ENCODE data around the gene PDE4A. TPM values are rescaled to one million over a fixed set of nuclear protein-coding genes. Genes with fewer than 3 reads are reported as not detected.

PDE4A gene
- total RNA-seq, 1 donor from 2014 or later: 0.26 TPM

- Histone ChIP-seq H3K27me3 (ENCODE audit: control insufficient read depth, insufficient read depth, low read length) (no peaks in the 10 kb centered on the region), H3K36me3 (ENCODE audit: control insufficient read depth, insufficient read depth, low read length) (no peaks in the 10 kb centered on the region), H3K4me3 (ENCODE audit: low read depth, low read length) (no peak overlapping the region)
- FAIRE-seq (no peak), DNase-seq (ENCODE audit: low read depth) (peak; percentile 58)
- TF ChIP-seq CTCF (IDR thresholded peaks at IDR 0.05; ENCODE audit: insufficient read depth, low read length, severe bottlenecking): peak; percentile 42
Measured at GRCh38 chr19:10471909-10472308, 51.6 kb downstream of the PDE4A start.

GRCh38 chr19:10473192-10473591 is 52.9 kb downstream of the PDE4A start:
- Histone ChIP-seq H3K4me3 (ENCODE audit: low read depth, low read length) (no peak overlapping the region), H3K27me3 (ENCODE audit: control insufficient read depth, insufficient read depth, low read length) (no peaks in the 10 kb centered on the region), H3K36me3 (ENCODE audit: control insufficient read depth, insufficient read depth, low read length) (no peaks in the 10 kb centered on the region)
- no peak for FAIRE-seq
- DNase-seq (ENCODE audit: low read depth): no peak
- no peak for TF ChIP-seq CTCF (IDR thresholded peaks at IDR 0.05; ENCODE audit: insufficient read depth, low read length, severe bottlenecking)

GRCh38 chr19:10474962-10475451 is 54.7 kb downstream of the PDE4A start:
- FAIRE-seq: no peak
- H3K36me3 ChIP-seq (ENCODE audit: control insufficient read depth, insufficient read depth, low read length): no peaks in the 10 kb centered on the region
- H3K4me3 ChIP-seq (ENCODE audit: low read depth, low read length): no peak overlapping the region
- DNase-seq (ENCODE audit: low read depth): no peak
- TF ChIP-seq CTCF (IDR thresholded peaks at IDR 0.05; ENCODE audit: insufficient read depth, low read length, severe bottlenecking): no peak
- H3K27me3 ChIP-seq (ENCODE audit: control insufficient read depth, insufficient read depth, low read length): no peaks in the 10 kb centered on the region

- Histone ChIP-seq H3K27me3 (ENCODE audit: control insufficient read depth, insufficient read depth, low read length) (no peaks in the 10 kb centered on the region), H3K36me3 (ENCODE audit: control insufficient read depth, insufficient read depth, low read length) (no peaks in the 10 kb centered on the region), H3K4me3 (ENCODE audit: low read depth, low read length) (no peak overlapping the region)
- no peak for TF ChIP-seq CTCF (IDR thresholded peaks at IDR 0.05; ENCODE audit: insufficient read depth, low read length, severe bottlenecking)
- FAIRE-seq: no peak
- no peak for DNase-seq (ENCODE audit: low read depth)
Measured at GRCh38 chr19:10478476-10478875, 58.1 kb downstream of the PDE4A start.

- no peaks in the 10 kb centered on the region for H3K36me3 ChIP-seq (ENCODE audit: control insufficient read depth, insufficient read depth, low read length)
- H3K4me3 ChIP-seq (ENCODE audit: low read depth, low read length): peak overlapping the region; percentile 21
- peak; percentile 24 for TF ChIP-seq CTCF (IDR thresholded peaks at IDR 0.05; ENCODE audit: insufficient read depth, low read length, severe bottlenecking)
- no peaks in the 10 kb centered on the region for H3K27me3 ChIP-seq (ENCODE audit: control insufficient read depth, insufficient read depth, low read length)
- FAIRE-seq (no peak), DNase-seq (ENCODE audit: low read depth) (peak; percentile 80)
Measured at GRCh38 chr19:10478903-10479384, 58.6 kb downstream of the PDE4A start.

GRCh38 chr19:10486551-10486950 is 66.2 kb downstream of the PDE4A start:
- Histone ChIP-seq H3K36me3 (ENCODE audit: control insufficient read depth, insufficient read depth, low read length) (peaks cover 15% of the 10 kb centered on the region), H3K4me3 (ENCODE audit: low read depth, low read length) (no peak overlapping the region), H3K27me3 (ENCODE audit: control insufficient read depth, insufficient read depth, low read length) (no peaks in the 10 kb centered on the region)
- no peak for TF ChIP-seq CTCF (IDR thresholded peaks at IDR 0.05; ENCODE audit: insufficient read depth, low read length, severe bottlenecking)
- FAIRE-seq: no peak
- DNase-seq (ENCODE audit: low read depth): no peak

Measured in bronchial epithelial cell (primary cell).